B cell (primary cell): Measurements from ENCODE around the gene GRIK3.

Source experiments
- EZH2 ChIP-seq: IDR thresholded peaks from 2 replicates; pipeline ENCODE4 v1.6.1; 2012; ENCODE audit warnings: borderline replicate concordance, low read depth, mild to moderate bottlenecking, moderate library complexity, low read length; ENCODE audit not compliant: insufficient read depth, poor library complexity, severe bottlenecking
- TF ChIP-seq, protein P1 (sequence below): fragments of 200-600 bp; IDR thresholded peaks from one replicate; pipeline ENCODE4 v1.8.0; 2022; ENCODE audit warnings: antibody characterized with exemption, mild to moderate bottlenecking

DNA sequence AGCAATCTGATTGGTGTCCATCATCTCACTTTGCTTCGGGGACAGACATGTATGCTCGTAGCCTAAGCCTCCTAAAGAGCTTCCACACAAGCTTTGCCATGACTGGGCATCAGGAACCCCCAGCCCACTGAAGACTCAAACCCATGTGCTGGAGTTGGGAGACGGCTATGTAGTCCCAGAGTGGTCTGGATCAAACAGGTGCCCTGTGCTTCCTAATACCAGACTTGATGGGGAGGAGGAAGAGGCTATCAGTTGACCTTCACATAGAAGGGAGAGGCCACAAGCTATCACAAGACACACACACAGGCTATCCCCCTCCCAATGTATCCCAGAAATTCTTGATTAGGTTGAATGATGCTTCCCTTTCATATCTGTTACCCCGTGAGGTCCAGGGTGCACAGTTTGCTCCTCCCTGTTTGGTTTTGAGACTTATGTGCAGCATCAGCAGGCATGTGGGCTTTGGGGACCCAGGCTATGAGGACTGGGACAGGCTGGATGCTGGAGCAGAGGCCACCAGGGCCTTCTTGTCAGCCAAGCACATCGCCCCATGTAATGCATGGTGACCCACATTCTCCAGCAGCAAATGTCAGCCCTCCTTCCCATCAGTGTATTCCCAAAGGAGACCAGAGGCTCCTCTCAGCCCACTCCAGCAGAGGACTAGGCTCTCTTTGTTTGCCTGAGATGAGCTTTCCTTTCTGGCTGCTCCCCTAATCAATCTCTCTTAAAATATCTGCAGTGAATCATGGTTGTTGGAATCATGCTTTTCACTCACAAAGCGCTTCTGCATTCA is 159.8 kb downstream of the GRIK3 start:
- TF ChIP-seq, protein P1, sequence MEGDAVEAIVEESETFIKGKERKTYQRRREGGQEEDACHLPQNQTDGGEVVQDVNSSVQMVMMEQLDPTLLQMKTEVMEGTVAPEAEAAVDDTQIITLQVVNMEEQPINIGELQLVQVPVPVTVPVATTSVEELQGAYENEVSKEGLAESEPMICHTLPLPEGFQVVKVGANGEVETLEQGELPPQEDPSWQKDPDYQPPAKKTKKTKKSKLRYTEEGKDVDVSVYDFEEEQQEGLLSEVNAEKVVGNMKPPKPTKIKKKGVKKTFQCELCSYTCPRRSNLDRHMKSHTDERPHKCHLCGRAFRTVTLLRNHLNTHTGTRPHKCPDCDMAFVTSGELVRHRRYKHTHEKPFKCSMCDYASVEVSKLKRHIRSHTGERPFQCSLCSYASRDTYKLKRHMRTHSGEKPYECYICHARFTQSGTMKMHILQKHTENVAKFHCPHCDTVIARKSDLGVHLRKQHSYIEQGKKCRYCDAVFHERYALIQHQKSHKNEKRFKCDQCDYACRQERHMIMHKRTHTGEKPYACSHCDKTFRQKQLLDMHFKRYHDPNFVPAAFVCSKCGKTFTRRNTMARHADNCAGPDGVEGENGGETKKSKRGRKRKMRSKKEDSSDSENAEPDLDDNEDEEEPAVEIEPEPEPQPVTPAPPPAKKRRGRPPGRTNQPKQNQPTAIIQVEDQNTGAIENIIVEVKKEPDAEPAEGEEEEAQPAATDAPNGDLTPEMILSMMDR = no peak
- TF ChIP-seq EZH2 = no peak
